ENCODE results near the gene TAF6.

DNA sequence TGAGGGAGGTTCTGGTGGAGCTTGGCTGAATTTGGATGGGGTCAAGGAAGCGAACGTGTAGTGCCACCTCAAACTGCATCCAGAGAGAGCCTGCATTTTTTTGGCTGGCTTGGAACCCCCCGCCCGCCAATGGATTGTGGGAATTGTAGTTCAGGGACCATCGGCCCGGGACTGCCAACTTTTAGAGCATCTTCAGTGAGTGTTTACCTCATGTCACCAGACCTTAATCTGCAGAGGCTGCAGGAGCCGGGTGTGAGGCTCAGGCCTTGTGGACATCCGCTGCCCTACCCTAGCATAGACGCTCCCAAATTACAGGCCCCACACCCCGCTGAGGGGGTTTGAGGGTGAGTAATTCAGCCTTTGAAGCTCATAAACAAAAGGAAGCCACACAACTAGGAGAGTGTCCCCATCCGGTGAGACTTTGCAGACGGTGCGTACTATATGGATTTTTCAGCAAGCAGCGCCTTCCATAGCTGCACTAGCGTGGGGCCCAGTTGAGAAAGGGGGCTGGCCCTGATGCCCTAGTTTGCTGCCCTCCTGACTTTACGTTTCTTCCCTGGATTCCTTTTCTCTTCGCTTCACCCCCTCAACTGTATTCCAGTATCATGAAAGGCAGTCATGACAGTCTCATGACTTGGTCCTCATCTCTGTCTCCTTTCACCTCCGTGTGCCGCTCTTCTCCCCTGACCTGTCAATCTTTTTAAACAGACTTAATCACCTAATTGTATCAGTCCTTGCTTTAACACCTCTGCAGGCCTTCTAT, 993 bp upstream of the TAF6 start:
- TF ChIP-seq, protein P1, sequence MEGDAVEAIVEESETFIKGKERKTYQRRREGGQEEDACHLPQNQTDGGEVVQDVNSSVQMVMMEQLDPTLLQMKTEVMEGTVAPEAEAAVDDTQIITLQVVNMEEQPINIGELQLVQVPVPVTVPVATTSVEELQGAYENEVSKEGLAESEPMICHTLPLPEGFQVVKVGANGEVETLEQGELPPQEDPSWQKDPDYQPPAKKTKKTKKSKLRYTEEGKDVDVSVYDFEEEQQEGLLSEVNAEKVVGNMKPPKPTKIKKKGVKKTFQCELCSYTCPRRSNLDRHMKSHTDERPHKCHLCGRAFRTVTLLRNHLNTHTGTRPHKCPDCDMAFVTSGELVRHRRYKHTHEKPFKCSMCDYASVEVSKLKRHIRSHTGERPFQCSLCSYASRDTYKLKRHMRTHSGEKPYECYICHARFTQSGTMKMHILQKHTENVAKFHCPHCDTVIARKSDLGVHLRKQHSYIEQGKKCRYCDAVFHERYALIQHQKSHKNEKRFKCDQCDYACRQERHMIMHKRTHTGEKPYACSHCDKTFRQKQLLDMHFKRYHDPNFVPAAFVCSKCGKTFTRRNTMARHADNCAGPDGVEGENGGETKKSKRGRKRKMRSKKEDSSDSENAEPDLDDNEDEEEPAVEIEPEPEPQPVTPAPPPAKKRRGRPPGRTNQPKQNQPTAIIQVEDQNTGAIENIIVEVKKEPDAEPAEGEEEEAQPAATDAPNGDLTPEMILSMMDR (conservative IDR thresholded peaks at IDR 0.05): no peak
- TF ChIP-seq ZFX (IDR thresholded peaks at IDR 0.05): no peak

Data from C4-2B (cell line).